GM12878 (cell line): ENCODE data around the gene CCDC117. TPM values are rescaled to one million over a fixed set of nuclear protein-coding genes. Genes with fewer than 3 reads are reported as not detected.
A peak's percentile ranks its signal among the peaks of the same experiment; 100 is the strongest.

Experiments used
- ATAC-seq: fragments of 200-7000 bp; cut with Tn5 transposase; 3 replicates; pipeline ENCODE4 v1.9.1; 2020; ENCODE audit warnings: mild to moderate bottlenecking, moderate library complexity
- BruUV-seq: library from RNA; stranded (reverse); fragments of 400-500 nt; replicated peaks from 2 replicates; lab custom pipeline; 2021; lab: Mats Ljungman, UMichigan
- CTCF ChIA-PET: fragments of 300-600 bp; sonication (Branson Sonifier 250); formaldehyde crosslinking; extraction: SDS; loops from one replicate; lab custom pipeline; 2021; ENCODE audit warnings: inconsistent platforms; lab: Yijun Ruan, JAX
- POLR2A ChIA-PET: fragments of 350-600 bp; formaldehyde crosslinking; extraction: SDS; loops from one replicate; lab custom pipeline; 2021; ENCODE audit warnings: inconsistent platforms; lab: Charles Lee
- RAD21 ChIA-PET: fragments of 300-600 bp; sonication (Branson Sonifier 250); formaldehyde crosslinking; loops from one replicate; lab custom pipeline; 2023; ENCODE audit warnings: antibody characterized with exemption; ENCODE audit not compliant: unreplicated experiment; lab: Charles Lee
- SMC1A ChIA-PET: fragments of 300-600 bp; sonication (Branson Sonifier 250); formaldehyde crosslinking; loops from one replicate; lab custom pipeline; 2023; ENCODE audit not compliant: unreplicated experiment, uncharacterized antibody; lab: Charles Lee
- DNase-seq: peaks from one replicate; pipeline ENCODE4 v3.0.0-alpha.2; 2011; ENCODE audit warnings: low read depth, low spot score
- FAIRE-seq: peaks from 3 replicates; lab custom pipeline; 2011; peaks lifted over from hg19 to GRCh38; lab: Jason Lieb, UNC
- H2AFZ ChIP-seq: 2 replicates; pipeline ENCODE4 v1.6.0; 2011; ENCODE audit warnings: low read depth, low read length, control low read depth; ENCODE audit not compliant: control insufficient read depth
- H3K27ac ChIP-seq: 2 replicates; pipeline ENCODE4 v1.5.1; 2011; ENCODE audit warnings: control low read depth; ENCODE audit not compliant: control insufficient read depth, insufficient read depth
- H3K27me3 ChIP-seq, 2 experiments: replicated peaks in 1 of 2; 2 replicates each; pipeline versions ENCODE4 v1.6.0 to v1.6.1; 2011; ENCODE audit warnings: low read length in 1 of 2; ENCODE audit not compliant: control insufficient read depth in 2 of 2, insufficient read depth in 2 of 2
- H3K36me3 ChIP-seq, 2 experiments: 2 replicates each; pipeline ENCODE4 v1.5.1; 2011; ENCODE audit warnings: low read length in 1 of 2; ENCODE audit not compliant: control insufficient read depth in 2 of 2, insufficient read depth in 2 of 2
- H3K4me1 ChIP-seq: 2 replicates; pipeline ENCODE4 v1.6.1; 2011; ENCODE audit warnings: mild to moderate bottlenecking, low read length, moderate library complexity, mixed read lengths; ENCODE audit not compliant: control insufficient read depth, insufficient read depth
- H3K4me2 ChIP-seq: 2 replicates; pipeline ENCODE4 v1.6.0; 2011; ENCODE audit warnings: control low read depth; ENCODE audit not compliant: control insufficient read depth, insufficient read depth
- H3K4me3 ChIP-seq: fragments of 200-600 bp; sonication (generic); 2 replicates; pipeline ENCODE4 v1.5.1; 2016
- H3K79me2 ChIP-seq: 2 replicates; pipeline ENCODE4 v1.6.0; 2011; ENCODE audit warnings: low read length; ENCODE audit not compliant: control insufficient read depth, insufficient read depth
- H3K9ac ChIP-seq: 2 replicates; pipeline ENCODE4 v1.8.0; 2011; ENCODE audit warnings: low read length, control low read depth, mixed read lengths; ENCODE audit not compliant: control insufficient read depth, insufficient read depth
- H3K9me3 ChIP-seq: replicated peaks from 3 replicates; pipeline ENCODE4 v1.5.1; 2011; ENCODE audit warnings: mild to moderate bottlenecking, low read length; ENCODE audit not compliant: control insufficient read depth, insufficient read depth
- H4K20me1 ChIP-seq: 2 replicates; pipeline ENCODE4 v1.6.0; 2011; ENCODE audit not compliant: control insufficient read depth, insufficient read depth
- CREM ChIP-seq: IDR thresholded peaks from 2 replicates; pipeline ENCODE4 v1.6.1; 2014; ENCODE audit warnings: antibody characterized with exemption, low read depth
- E2F8 ChIP-seq: fragments of 450-650 bp; IDR thresholded peaks from 2 replicates; pipeline ENCODE4 v1.6.1; 2018; ENCODE audit warnings: mild to moderate bottlenecking, low read depth, moderate library complexity; ENCODE audit not compliant: partially characterized antibody
- MLLT1 ChIP-seq: fragments of 450-650 bp; IDR thresholded peaks from 2 replicates; pipeline ENCODE4 v1.6.1; 2016; ENCODE audit warnings: mild to moderate bottlenecking
- MYB ChIP-seq: fragments of 150-350 bp; IDR thresholded peaks from 2 replicates; pipeline ENCODE4 v1.6.1; 2014; ENCODE audit warnings: mild to moderate bottlenecking, low read depth, low read length, borderline replicate concordance
- PBX3 ChIP-seq: IDR thresholded peaks from 2 replicates; pipeline ENCODE4 v1.6.1; 2011; ENCODE audit warnings: mild to moderate bottlenecking, low read depth, low read length, moderate library complexity; ENCODE audit not compliant: insufficient replicate concordance
- RELB ChIP-seq: fragments of 450-650 bp; IDR thresholded peaks from 2 replicates; pipeline ENCODE4 v1.6.1; 2017; ENCODE audit warnings: low read depth, mild to moderate bottlenecking, moderate library complexity
- TCF12 ChIP-seq: IDR thresholded peaks from 2 replicates; pipeline ENCODE4 v1.6.1; 2011; ENCODE audit warnings: low read depth, mild to moderate bottlenecking, low read length
- ZBTB40 ChIP-seq: fragments of 450-650 bp; IDR thresholded peaks from 2 replicates; pipeline ENCODE4 v1.6.1; 2016; ENCODE audit warnings: mild to moderate bottlenecking, moderate library complexity, borderline replicate concordance
- ZNF274 ChIP-seq: IDR thresholded peaks from one replicate; pipeline ENCODE4 v1.8.0; 2011; ENCODE audit not compliant: insufficient read length, insufficient read depth
- WGBS: methylation state at CpG from one replicate; pipeline ENCODE4 v1.1.6; 2016; ENCODE audit warnings: low lambda C conversion rate; ENCODE audit not compliant: insufficient replicate concordance, insufficient coverage; ENCODE audit errors: missing lambda C conversion rate; 5-methylcytosine and 5-hydroxymethylcytosine counted together
- in situ Hi-C: fragments of 300-500 bp; cut with MboI; formaldehyde crosslinking; loops from 9 replicates; pipeline ENCODE4 v1.14.3; 2018; ENCODE audit warnings: mixed read lengths
- intact Hi-C: fragments of 100-400 bp; cut with micrococcal nuclease; formaldehyde crosslinking; loops from one replicate; pipeline ENCODE4 v1.14.2; 2022; ENCODE audit not compliant: unreplicated experiment
- polyA plus RNA-seq, 11 experiments: library from polyadenylated mRNA; depleted of rRNA in 4 of 11; unstranded in 6 of 11; stranded (reverse) in 5 of 11; fragments of >200 nt; fragmentation: Nextera tagmentation in 4 of 11; fragmentation: Illumina TruSeq in 1 of 11; extraction: Ambion mirVana in 4 of 11; extraction: Trizol in 1 of 11; gene quantifications; 1 replicate in 1 of 11; 2 replicates in 10 of 11; pipeline versions ENCODE4 v1.2.1 to v1.2.3, GENCODE V29; 2011 to 2016; ENCODE audit warnings: inconsistent platforms in 2 of 11, missing spikeins in 2 of 11, low read depth in 1 of 11
- total RNA-seq, 4 experiments: library from RNA; depleted of rRNA in 3 of 4; stranded (reverse); fragments of >200 nt in 3 of 4; fragmentation: Illumina TruSeq in 1 of 4; extraction: Trizol in 1 of 4; gene quantifications; 2 replicates each; pipeline versions ENCODE4 v1.2.1 to v1.2.3, GENCODE V29; 2013 to 2021

Gene CCDC117
- total and polyA plus RNA-seq, 10 of the 15 experiments (the other 5 are each of a cell fraction or from before 2014, with no cell fraction given), result 6.3 to 32.2 (median 20.6) TPM

GRCh38 chr22:28799606-28800307 is 27.3 kb downstream of the CCDC117 start:
- H4K20me1 ChIP-seq, result no peaks in the 10 kb centered on the region
- H3K4me3 ChIP-seq, result peak overlapping the region; percentile 83
- CTCF ChIA-PET, result interaction anchor here (0.6 to 5.3 kb wide), 10 partner anchors 9 to 241 kb away, joined by 3 to 26 read pairs (median 4); partner anchors contain the start of gene CCDC117
- intact Hi-C loops, result loop anchor here (10.0 kb wide), 1 partner anchor 125 kb away; the partner anchor contains the start of gene TTC28
- peak overlapping the region; percentile 15 for H2AFZ ChIP-seq
- FAIRE-seq, result no peak
- RAD21 ChIA-PET, result interaction anchor here (0.9 to 7.8 kb wide), 14 partner anchors 9 to 108 kb away, joined by 3 to 74 read pairs (median 5); partner anchors contain the start of gene CCDC117
- WGBS, result 2% methylated on average over 28 of the region's 31 CpGs
- H3K9me3 ChIP-seq, result no peaks in the 10 kb centered on the region
- H3K9ac ChIP-seq, result peak overlapping the region; percentile 99
- peak overlapping the region; percentile 39 for H3K4me2 ChIP-seq
- POLR2A ChIA-PET, result interaction anchor here (0.6 to 7.5 kb wide), 13 partner anchors 9 to 1089 kb away, joined by 3 to 78 read pairs (median 3); partner anchors contain the start of genes CCDC117, CHEK2 and HSCB
- peaks cover 69% of the 10 kb centered on the region for H3K79me2 ChIP-seq
- H3K27me3 ChIP-seq, result no peaks in the 10 kb centered on the region
- SMC1A ChIA-PET, result interaction anchor here (0.8 to 12.5 kb wide), 13 partner anchors 9 to 405 kb away, joined by 3 to 130 read pairs (median 4); partner anchors contain the start of genes CHEK2 and HSCB
- peaks cover 17% of the 10 kb centered on the region for H3K4me1 ChIP-seq
- in situ Hi-C loops, result no loop called here
- H3K36me3 ChIP-seq, result peaks cover 6 to 16% of the 10 kb centered on the region in 2 experiments
- H3K27ac ChIP-seq, result peak overlapping the region; percentile 95
- no peak for DNase-seq
- TSS peak; percentile 61 for BruUV-seq
- peak; percentile 71 for ATAC-seq
- no peak for TF ChIP-seq ZNF274
- 0 out of 2 replicates have a peak, but pooled peaks have one; percentile 7 for TF ChIP-seq TCF12
- TF ChIP-seq E2F8, result no peak
- TF ChIP-seq MLLT1, result peak; percentile 64; the same call in 1 of the 2 replicates
- no peak for TF ChIP-seq PBX3
- 0 out of 2 replicates have a peak, but pooled peaks have one; percentile 11 for TF ChIP-seq ZBTB40
- 0 out of 2 replicates have a peak, but pooled peaks have one; percentile 2 for TF ChIP-seq CREM
- no peak for TF ChIP-seq MYB
- no peak for TF ChIP-seq RELB
